PFSK-1 (cell line): ENCODE results near the gene EHF.

Experiments
- FOXP2 ChIP-seq: optimal IDR thresholded peaks from 2 replicates; pipeline ENCODE3; 2011; ENCODE audit warnings: borderline replicate concordance, control low read depth, inconsistent platforms; ENCODE audit not compliant: insufficient read depth; ENCODE audit errors: extremely low read length, extremely low read depth
- POLR2AphosphoS5 ChIP-seq: IDR thresholded peaks from 2 replicates; pipeline ENCODE4 v1.6.1; 2012; ENCODE audit warnings: low read depth, mild to moderate bottlenecking, control low read depth, low read length, moderate library complexity
- REST ChIP-seq, 2 experiments: IDR thresholded peaks; 2 replicates each; pipeline versions ENCODE4 v1.6.1 to v1.8.0; 2011 to 2012; ENCODE audit warnings: low read depth in 2 of 2, low read length in 2 of 2, control low read depth in 1 of 2, inconsistent platforms in 1 of 2, mild to moderate bottlenecking in 1 of 2, moderate library complexity in 1 of 2; ENCODE audit not compliant: insufficient read depth in 1 of 2
- SIN3A ChIP-seq: IDR thresholded peaks from 2 replicates; pipeline ENCODE4 v1.6.1; 2012; ENCODE audit warnings: mild to moderate bottlenecking, low read length, moderate library complexity, borderline replicate concordance; ENCODE audit not compliant: insufficient read depth
- TAF1 ChIP-seq: IDR thresholded peaks from 2 replicates; pipeline ENCODE4 v1.6.1; 2012; ENCODE audit warnings: low read length, control low read depth, borderline replicate concordance; ENCODE audit not compliant: insufficient read depth

The EHF gene

GRCh38 chr11:34667810-34668582 lies 47.1 kb downstream of the EHF start:
- TF ChIP-seq POLR2AphosphoS5 = no peak
- no peak for TF ChIP-seq SIN3A
- TF ChIP-seq FOXP2 = no peak
- no peak for TF ChIP-seq REST (IDR thresholded peaks at IDR 0.05; ENCODE audit: insufficient read depth in 1 of 2, low read depth in 2 of 2, low read length in 2 of 2)
- no peak for TF ChIP-seq TAF1

- TF ChIP-seq TAF1 (no peak), POLR2AphosphoS5 (no peak), REST (IDR thresholded peaks at IDR 0.05; ENCODE audit: insufficient read depth in 1 of 2, low read depth in 2 of 2, low read length in 2 of 2) (no peak), FOXP2 (no peak), SIN3A (no peak)
These were observed 47.7 kb downstream of the EHF start for GRCh38 chr11:34668583-34669053.

- no peak for TF ChIP-seq FOXP2
- TF ChIP-seq TAF1 = no peak
- TF ChIP-seq POLR2AphosphoS5 = no peak
- no peak for TF ChIP-seq REST (IDR thresholded peaks at IDR 0.05; ENCODE audit: insufficient read depth in 1 of 2, low read depth in 2 of 2, low read length in 2 of 2)
- no peak for TF ChIP-seq SIN3A
These were observed 48.6 kb downstream of the EHF start for GRCh38 chr11:34669458-34669857.

- TF ChIP-seq FOXP2 = no peak
These were observed 50.2 kb downstream of the EHF start for GRCh38 chr11:34671117-34671516.

- TF ChIP-seq TAF1 = no peak
- no peak for TF ChIP-seq FOXP2
- TF ChIP-seq POLR2AphosphoS5 = no peak
- TF ChIP-seq SIN3A = no peak
- no peak for TF ChIP-seq REST (IDR thresholded peaks at IDR 0.05; ENCODE audit: insufficient read depth in 1 of 2, low read depth in 2 of 2, low read length in 2 of 2)
These were observed 51.1 kb downstream of the EHF start for GRCh38 chr11:34671946-34672345.
